SK-N-DZ (cell line): Measurements from ENCODE around the gene TEKT1. TPM values are rescaled to one million over a fixed set of nuclear protein-coding genes. Genes with fewer than 3 reads are reported as not detected.
"Not testable (repeated sequence)": the region's sequence is repeated elsewhere in the genome, so short reads cannot be mapped to it uniquely, and the experiment has no call there.

Source experiments
- DNase-seq: peaks from one replicate; pipeline ENCODE4 v3.0.0-alpha.2; 2015; ENCODE audit warnings: low spot score
- polyA plus RNA-seq, 2 experiments: library from polyadenylated mRNA; depleted of rRNA; stranded (reverse); fragments of >200 nt; gene quantifications; 2 replicates each; pipeline ENCODE4 v1.2.3, GENCODE V29; 2014

TEKT1 gene
- not detected in 2 replicates for polyA plus RNA-seq (2014; cell fraction: cytosol; rRNA removed)
- not detected in 2 replicates for polyA plus RNA-seq (2014; cell fraction: nucleus; rRNA removed)

DNA sequence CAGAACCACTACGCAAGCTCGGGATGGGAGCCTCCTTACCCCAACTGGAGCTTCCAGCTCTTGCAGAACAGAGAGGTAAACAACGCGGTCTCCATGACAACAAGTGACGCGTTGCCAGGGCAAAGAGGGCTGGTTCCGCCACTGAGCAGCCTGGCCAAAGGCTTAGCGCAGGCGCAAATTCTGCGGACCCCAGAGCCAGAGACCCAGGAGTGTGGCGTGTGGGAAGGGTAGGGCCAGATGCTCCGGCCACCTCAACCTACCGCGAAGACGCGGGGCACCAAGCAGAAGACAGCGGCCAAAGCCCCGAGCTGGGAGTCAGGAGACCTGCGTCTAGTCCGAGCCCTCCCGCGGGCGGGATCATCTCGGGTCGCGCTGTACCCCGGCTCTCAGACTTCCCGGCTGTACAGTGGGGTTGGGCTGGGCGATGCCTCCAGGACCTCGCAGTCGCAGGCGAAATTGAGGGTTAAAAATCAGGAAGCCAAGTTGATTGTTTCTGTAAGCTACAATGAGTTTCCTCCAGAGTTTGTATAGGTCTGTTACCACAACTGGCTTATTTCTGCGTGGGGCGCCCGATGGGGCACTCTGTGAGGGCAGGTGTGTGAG is at the start of gene TEKT1:
Gene TEKT1 (minus strand): TSS at position 69 of the 603 bp plus-strand sequence. CDS start 1,353 bp downstream, outside the sequence.
- DNase-seq = no peak

DNA sequence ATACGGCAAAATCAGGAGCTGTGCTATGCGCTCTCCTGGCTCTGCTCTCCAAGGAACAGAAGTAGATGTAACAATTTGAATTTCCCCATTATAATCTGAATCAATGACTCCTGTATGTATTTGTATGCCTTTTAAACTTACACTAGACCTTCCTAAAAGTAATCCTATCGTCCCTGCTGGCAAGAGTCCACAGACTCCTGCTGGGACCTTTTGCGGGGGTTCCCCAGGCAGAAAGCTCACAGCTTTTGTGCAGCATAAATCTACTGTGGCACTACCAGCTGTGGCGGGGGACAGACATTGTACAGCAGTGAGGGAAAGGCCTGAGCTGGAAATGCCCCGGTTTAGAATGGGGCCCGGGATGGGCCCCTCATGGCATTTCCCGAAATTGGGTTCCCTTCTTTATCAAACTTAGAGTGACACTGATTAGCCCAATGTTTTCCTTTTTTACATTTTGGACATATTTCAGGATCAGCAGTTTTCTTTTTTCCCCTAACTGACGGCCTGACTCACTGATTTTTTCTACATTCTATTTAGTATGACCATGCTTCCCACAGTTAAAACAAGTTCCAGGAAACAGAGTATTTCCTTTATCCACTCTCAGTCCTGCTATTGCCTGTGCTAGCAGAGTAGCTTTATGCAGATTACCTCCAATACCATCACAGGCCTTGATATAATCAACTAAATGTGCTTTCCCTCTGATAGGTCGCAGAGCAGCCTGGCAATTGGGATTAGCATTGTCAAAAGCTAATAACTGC is 47.9 kb upstream of the TEKT1 start:
- not testable (repeated sequence) for DNase-seq

DNA sequence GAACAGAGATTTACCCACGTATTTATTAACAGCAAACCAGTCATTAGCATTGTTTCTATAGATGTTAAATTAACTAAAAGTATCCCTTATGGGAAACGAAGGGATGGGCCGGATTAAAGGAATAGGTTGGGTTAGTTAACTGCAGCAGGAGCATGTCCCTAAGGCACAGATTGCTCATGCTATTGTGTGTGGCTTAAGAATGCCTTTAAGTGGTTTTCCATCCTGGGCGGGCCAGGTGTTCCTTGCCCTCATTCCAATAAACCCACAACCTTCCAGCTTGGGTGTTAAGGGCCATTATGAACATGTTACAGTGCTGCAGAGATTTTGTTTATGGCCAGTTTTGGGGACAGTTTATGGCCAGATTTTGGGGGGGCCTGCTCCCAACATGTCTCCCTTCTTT is 43.7 kb upstream of the TEKT1 start:
- DNase-seq = not testable (repeated sequence)

DNA sequence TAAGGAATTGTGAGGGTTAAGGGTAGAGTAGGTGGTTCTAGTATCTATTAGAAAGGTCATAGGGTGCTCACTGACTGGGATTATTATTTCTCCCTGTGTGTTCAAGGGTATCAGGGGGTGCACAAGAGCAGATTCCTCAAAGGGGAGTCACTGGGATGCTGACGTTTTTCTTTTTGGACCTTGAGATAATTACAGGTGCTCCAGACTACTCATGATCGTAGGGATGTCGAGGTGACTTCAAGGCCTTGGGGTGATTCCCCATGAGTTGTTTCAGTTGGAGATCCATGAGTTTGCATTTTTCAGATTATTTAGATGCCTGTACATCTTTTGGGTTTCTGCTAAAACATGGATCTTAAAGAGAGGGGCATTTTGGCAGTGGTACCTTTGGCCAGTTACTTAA is 41.4 kb upstream of the TEKT1 start:
- DNase-seq = no peak

DNA sequence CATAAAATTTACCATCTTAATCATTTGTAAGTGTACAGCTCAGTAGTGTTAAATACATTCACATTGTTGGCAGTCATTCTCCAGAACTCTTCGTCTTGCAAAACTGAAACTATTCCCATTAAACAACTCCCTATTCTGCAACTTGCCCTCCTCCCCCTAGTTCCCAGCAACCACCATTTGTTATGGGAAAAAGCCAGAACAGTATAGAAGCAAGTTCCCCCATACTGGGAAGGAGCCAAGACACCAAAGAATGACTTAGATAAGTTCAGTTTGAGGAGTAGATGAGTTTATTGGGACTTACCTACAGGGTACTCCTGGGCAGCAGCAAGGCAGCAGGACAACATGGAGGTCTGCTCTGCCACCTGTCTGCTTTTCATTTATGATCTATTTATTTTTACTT is 39.3 kb upstream of the TEKT1 start:
- DNase-seq = no peak

DNA sequence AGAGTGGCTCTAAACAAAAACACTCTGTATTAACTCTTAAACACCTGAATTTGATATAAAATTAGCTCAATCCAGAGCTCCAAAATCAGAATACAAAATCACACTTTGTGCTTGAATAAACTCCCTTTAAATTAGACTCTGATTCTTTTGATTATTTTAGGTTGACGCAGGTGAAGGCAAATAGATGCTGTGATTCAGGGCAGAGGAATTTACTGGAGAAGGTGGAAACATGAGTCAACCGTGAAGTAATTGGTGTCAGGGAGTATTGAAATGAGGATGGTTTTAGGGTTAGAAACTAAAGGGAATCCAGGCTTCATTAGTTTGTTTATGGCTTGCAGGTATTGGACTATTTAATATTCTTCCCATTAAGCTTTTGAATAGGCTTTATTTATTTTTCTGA is 37.1 kb upstream of the TEKT1 start:
- DNase-seq = no peak

DNA sequence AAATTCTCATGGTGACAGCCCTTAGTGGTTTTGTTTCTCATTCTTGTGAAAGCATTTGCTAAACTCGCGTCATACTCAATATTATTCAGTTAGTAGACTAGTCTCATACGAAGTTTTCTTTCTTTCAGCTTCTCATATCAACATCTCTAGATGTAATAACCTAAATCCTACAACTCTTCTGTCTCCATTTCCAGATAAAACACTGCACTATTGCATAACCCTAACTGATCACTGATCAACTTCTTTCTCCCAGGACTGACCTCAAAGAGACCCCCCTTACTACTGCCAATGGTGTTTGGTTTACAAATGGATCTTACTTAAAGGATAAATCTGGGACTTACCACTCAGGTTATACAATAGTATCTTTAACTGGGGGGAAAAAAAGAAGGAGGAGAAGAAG is 36.3 kb upstream of the TEKT1 start:
- DNase-seq = no peak

DNA sequence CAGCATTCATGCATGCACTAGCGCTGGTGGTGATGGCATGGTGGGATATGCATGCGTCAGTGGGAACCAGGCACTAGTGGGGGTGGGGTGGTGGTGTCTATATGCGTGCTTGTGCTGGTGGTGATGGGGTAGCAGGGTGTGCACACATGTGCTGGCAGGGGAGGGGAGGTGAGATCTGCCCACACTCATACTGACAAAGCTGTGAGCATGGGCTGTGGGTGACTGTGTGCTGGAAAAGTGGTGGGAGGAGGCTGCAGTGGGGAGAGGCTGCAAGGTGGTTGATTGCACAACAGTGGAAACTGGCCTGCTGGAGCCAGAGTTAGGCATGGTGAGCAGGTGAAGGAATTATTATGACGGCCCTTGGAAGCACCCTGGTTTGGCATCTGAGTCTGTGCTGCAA is 31.3 kb upstream of the TEKT1 start:
- no peak for DNase-seq

DNA sequence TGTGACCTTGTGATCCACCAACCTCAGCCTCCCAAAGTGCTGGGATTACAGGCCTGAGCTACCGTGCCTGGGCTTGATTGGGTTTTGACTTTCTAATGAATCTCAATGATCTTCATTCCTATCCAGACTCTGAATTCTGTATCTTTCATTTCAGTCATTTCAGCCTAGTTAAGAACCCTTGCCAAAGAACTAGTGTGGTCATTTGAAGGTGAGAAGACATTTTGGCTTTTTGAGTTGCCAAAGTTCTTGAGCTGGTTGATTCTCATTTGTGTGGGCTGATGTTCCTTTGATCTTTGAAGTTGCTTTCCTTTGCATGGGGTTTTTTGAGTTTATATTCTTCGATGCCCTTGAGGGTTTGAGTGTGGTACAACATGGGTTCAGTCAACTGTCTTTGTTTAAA is 30.6 kb upstream of the TEKT1 start:
- no peak for DNase-seq

DNA sequence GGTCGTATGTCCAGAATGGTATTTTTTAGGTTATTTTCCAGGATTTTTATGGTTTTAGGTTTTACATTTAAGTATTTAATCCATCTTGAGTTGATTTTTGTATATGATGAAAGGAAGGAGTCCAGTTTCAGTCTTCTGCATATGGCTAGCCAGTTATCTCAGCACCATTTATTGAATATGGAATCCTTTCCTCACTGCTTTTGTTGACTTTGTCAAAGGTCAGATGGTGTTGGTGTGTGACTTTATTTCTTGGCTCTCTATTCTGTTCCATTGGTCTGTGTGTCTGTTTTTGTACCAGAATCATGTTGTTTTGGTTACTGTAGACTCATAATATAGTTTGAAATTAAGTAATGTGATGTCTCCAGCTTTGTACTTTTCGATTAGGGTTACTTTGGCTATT is 26.4 kb upstream of the TEKT1 start:
- no peak for DNase-seq

DNA sequence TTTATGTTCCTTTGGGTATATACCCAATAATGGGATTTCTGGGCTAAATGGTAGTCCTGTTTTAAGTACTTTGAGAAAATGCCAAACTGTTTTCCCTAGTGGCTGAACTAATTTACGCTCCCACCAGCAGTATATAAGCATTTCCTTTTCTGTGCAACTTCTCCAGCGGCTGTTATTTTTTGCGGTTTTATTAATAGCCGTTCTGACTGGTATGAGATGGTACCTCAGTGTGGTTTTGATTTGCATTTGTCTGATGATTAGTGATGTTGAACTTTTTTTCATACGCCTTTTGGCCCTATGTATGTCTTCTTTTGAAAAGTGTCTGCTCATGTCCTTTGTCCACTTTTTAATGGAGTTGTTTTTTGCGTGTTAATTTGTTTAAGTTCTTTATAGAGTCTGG is 25.8 kb upstream of the TEKT1 start:
- DNase-seq = no peak

DNA sequence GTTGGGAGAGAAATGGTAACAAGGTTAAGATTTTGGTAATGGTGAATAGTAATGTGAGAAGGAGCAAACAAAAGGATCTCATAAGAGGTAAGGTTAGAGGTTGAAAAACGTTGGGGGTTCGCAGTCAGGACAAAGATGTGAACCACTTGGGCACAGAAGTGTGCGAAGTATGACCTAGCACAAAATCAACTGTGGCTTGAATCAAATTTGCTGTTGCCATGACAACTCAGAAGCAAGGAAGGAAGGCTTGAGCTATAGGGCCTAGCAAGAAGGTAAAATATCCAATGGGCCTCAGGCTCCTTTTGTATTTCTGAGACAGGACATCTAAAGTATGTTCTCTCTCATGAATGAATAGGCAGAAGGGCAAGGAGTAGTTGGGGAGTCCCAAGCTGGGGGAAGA is 24.5 kb upstream of the TEKT1 start:
- no peak for DNase-seq

DNA sequence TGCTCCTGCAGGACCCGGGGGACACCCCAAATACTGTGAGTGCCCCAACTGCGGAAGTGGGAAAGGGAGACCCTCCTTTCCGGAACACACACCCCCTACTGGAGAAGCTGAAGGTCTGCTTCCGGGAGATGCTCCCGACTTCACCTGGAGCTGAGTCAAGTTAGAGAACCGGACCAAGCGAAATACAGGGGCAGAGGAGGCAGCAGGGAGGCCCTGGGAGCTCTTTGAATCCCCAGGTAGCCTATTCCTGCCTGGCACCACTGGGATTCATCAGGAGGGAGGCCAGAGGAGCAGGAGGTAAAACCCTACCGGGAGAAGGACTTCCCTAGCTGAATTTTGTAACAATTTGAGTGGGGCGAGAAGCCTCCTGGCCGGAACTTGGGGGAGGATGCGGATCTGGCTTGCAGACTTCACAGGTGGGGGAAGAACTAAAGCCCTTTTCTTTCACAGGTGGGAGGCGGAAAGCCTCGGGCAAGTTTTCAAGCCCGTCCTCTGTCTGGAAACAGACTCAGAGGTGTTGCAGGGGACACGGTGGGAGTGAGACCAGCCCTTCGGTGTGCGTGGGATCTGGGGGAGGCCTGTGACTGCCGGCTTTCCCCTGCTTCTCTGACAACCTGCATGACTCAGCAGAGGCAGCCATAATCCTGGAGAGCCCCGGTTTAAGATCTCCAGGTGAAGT is 22.4 kb upstream of the TEKT1 start:
- no peak for DNase-seq

DNA sequence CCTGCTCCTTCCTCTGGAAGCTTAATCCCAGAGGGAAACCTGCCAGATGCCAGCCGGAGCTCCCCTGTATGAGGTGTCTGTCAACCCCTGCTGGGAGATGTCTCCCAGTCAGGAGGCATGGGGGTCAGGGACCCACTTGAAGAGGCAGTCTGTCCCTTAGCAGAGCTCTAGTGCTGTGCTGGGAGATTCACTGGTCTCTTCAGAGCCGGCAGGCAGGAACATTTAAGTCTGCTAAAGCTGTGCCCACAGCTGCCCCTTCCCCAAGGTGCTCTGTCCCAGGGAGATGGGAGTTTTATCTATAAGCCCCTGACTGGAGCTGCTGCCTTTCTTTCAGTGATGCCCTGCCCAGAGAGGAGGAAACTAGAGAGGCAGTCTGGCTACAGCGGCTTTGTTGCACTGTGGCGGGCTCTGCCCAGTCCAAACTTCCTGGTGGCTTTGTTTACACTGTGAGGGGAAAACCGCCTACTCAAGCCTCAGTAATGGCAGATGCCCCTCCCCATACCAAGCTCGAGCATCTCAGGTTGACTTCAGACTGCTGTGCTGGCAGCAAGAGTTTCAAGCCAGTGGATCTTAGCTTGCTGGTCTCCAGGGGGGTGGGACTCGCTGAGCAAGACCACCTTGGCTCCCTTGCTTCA is 17.1 kb upstream of the TEKT1 start:
- DNase-seq = not testable (repeated sequence)

DNA sequence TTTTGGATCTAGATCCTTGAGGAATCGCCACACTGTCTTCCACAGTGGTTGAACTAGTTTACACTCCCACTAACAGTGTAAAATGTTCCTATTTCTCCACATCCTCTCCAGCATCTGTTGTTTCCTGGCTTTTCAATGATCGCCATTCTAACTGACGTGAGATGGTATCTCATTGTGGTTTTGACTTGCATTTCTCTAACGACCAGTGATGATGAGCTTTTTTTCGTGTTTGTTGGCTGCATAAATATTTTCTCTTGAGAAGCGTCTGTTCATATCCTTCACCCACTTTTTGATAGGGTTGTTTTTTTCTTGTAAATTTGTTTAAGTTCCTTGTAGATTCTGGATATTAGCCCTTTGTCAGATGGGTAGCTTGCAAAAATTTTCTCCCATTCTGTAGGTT is 14.6 kb upstream of the TEKT1 start:
- not testable (repeated sequence) for DNase-seq

DNA sequence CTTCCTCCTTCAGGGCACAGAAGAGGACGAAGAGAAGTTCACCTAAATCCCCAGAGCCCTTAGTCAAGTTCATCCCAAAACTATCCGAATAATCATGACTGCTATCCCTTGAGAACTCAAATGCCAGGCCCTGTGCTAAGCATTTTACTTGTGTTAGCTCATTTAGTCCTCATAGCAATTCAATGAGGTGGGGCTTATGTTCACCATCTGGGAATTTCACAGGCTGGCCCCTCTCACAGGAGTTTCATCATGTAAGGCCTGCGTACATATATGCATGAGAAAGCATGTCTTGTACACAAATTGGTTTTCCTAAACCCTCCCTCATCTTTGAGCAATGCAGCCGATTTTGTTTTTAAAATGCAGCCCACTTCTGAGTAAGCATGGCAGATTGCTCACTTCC is 12.9 kb upstream of the TEKT1 start:
- not testable (repeated sequence) for DNase-seq

DNA sequence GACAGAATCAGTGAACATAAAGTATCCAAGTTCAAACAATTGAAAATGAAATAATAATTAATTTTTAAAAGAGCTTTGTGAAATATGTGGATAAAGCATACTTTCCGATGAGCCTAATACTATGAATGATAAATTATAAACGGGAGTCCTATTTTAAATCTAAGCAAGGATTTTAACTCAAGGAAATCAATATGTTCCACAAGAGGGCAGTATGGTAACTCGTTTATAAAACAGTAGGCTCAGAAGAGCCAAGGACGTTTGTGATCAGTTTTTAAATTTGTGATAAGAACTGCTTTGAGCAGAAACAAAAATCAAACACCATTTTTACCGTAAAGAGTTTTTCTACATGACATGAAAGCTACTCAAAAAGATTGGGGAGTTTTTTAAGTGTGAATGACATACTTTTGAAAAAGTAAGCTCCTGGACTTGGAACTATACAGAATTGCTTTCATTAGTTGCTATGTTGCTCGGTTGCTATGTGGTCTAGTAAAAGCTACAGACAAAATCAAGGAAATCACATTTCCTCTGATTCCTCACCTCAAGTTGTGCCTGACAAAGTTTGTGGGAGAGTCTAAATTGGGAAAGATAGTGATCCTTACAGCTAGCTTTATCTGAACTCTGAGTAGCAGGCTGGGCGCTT is 11.8 kb upstream of the TEKT1 start:
- DNase-seq = peak; percentile 22

DNA sequence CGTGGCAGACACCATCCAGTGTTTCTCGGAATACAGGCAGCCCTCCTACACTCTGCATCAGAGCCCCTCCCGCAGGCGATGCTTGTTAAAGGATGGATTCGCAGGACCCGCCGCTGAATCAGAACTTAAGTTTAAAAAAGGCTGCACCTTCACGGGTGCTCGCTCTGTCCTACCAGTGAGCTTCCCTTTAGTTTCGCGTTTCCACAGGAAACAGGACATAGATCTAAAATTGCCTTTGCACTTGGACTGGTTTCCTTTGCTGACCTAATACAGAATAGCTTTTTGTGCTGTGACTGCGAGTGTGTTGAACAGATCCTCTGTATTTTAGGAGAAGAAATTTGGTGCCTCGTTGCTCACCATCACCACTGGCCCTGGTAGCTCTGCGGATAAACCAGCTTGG is 10.2 kb upstream of the TEKT1 start:
- not testable (repeated sequence) for DNase-seq

DNA sequence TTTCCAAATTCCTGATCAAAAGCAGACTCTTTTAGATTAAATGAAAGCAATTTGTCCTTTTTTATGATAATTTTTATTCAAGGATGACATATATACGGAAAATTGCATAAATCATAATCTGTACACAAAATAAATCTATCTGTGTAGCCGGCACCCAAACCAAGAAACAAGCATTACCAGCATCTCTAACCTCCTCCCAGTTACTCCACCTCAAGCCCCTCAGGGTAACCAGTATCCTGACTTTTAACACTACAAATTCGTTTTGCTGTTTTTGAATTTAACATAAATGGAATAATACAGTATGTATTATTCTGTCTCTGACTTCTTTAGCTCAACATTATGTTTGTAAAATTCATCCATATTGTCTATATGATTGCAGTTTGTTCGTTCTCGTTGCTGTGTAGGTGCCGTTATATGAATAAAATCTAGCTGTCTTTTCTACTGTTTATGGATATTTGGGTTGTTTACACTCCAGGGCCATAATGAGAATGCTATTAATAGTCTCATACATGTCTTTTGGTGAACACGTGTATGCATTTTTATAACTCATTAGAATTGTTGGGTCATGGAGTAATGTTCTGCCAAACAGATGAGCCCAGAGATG is 1.0 kb downstream of the TEKT1 start:
- DNase-seq = no peak

DNA sequence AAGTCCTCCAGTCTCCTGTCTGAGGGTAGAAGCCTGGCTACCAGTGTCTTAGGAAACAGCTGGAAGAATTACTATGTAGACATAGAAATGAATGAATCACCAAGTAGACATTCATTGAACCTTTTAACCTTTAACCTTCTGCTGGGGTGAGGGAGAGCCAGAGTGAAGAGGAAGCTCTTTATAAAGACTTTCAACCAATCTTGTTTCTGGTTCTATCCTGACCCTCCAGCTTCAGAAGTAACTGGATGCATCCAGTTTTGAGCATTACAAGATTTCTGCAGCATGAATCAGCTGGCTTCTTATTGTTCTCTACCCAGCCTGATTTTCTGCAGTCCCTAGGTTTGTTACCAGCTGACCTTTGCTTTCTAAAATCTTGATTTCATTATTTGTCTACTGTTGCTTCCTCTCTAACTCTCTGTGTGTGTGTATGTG is 8.5 kb downstream of the TEKT1 start:
- no peak for DNase-seq

DNA sequence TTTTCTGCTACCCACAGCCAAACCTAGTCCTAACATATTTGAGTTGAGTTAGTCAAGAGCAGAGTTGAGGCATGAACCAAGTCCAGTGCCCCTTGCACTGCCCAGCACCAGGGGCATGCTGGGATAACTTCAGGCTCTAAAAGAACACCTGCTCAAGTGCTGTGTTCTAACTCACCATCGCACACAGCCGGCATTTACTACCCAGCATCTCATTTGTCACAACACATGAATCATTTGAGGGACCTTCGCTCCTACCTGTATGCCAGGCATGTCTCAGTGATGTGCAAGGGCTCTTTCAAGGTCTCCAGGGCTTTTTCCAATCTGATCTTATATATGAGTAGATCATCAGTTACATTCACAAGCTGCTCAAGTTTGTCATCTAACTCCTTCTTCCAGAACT is 12.6 kb downstream of the TEKT1 start:
- no peak for DNase-seq
